ENCODE results near the gene COMMD7.

COMMD7 gene

GRCh38 chr20:32743237-32744112, at the start of gene COMMD7:
Gene COMMD7, minus strand, starts transcription at chr20:32743467. Its CDS starts 76 bp downstream, at chr20:32743391.
- intact Hi-C loops (cut with DNase I): no loop called here
- DNase-seq: peak; percentile 36 to 84 (median 66)

- intact Hi-C loops (cut with DNase I): no loop called here
- DNase-seq: no peak
Observed at GRCh38 chr20:32792731-32793458, 49.6 kb upstream of the COMMD7 start.

GRCh38 chr20:32792316-32792715, 49.0 kb upstream of the COMMD7 start:
- intact Hi-C loops (cut with DNase I): no loop called here
- DNase-seq: peak in 15 of 42 donors; percentile 13 to 58 (median 28)

GRCh38 chr20:32790751-32791057, 47.4 kb upstream of the COMMD7 start:
- intact Hi-C loops (cut with DNase I): no loop called here
- DNase-seq: no peak

GRCh38 chr20:32789896-32790750, 46.9 kb upstream of the COMMD7 start:
- intact Hi-C loops (cut with DNase I): no loop called here
- peak; percentile 74 to 94 (median 87) for DNase-seq

- DNase-seq: no peak
- intact Hi-C loops (cut with DNase I): no loop called here
Observed at GRCh38 chr20:32787168-32787567, 43.9 kb upstream of the COMMD7 start.

- intact Hi-C loops (cut with DNase I): no loop called here
- DNase-seq: no peak
Observed at GRCh38 chr20:32786059-32786760, 42.9 kb upstream of the COMMD7 start.

- intact Hi-C loops (cut with DNase I): no loop called here
- no peak for DNase-seq
Observed at GRCh38 chr20:32784369-32785080, 41.3 kb upstream of the COMMD7 start.

GRCh38 chr20:32780749-32781655, 37.7 kb upstream of the COMMD7 start:
- DNase-seq: peak in 40 of 42 donors; percentile 26 to 87 (median 64)
- intact Hi-C loops (cut with DNase I): no loop called here

GRCh38 chr20:32780278-32780677, 37.0 kb upstream of the COMMD7 start:
- no peak for DNase-seq
- intact Hi-C loops (cut with DNase I): no loop called here

GRCh38 chr20:32779500-32780211, 36.4 kb upstream of the COMMD7 start:
- intact Hi-C loops (cut with DNase I): no loop called here
- DNase-seq: no peak

- no peak for DNase-seq
- intact Hi-C loops (cut with DNase I): no loop called here
Observed at GRCh38 chr20:32777177-32777956, 34.1 kb upstream of the COMMD7 start.

GRCh38 chr20:32775336-32775991, 32.2 kb upstream of the COMMD7 start:
- intact Hi-C loops (cut with DNase I): no loop called here
- no peak for DNase-seq

GRCh38 chr20:32773855-32774254, 30.6 kb upstream of the COMMD7 start:
- intact Hi-C loops (cut with DNase I): no loop called here
- no peak for DNase-seq

- DNase-seq: no peak
- intact Hi-C loops (cut with DNase I): no loop called here
Observed at GRCh38 chr20:32773223-32773622, 30.0 kb upstream of the COMMD7 start.

Measured in head of caudate nucleus (tissue), 42 donors.